Uterus (tissue), 2 donors: ENCODE results near the gene SYTL3.

Experiments used
- POLR2A ChIP-seq, 2 donors: fragments of 450-650 bp; IDR thresholded peaks; one replicate each; pipeline ENCODE4 v1.6.1; 2016; ENCODE audit warnings: antibody characterized with exemption in 2 of 2, mild to moderate bottlenecking in 1 of 2, moderate library complexity in 1 of 2
- TF ChIP-seq, protein P1 (sequence below), 4 experiments: fragments of 200-600 bp in 2 of 4; fragments of 450-650 bp in 2 of 4; sonication (generic) in 2 of 4; IDR thresholded peaks; one replicate each; pipeline ENCODE4 v1.5.1; 2016 to 2019; ENCODE audit warnings: antibody characterized with exemption in 4 of 4, mild to moderate bottlenecking in 2 of 4, moderate library complexity in 1 of 4

- TF ChIP-seq, protein P1, sequence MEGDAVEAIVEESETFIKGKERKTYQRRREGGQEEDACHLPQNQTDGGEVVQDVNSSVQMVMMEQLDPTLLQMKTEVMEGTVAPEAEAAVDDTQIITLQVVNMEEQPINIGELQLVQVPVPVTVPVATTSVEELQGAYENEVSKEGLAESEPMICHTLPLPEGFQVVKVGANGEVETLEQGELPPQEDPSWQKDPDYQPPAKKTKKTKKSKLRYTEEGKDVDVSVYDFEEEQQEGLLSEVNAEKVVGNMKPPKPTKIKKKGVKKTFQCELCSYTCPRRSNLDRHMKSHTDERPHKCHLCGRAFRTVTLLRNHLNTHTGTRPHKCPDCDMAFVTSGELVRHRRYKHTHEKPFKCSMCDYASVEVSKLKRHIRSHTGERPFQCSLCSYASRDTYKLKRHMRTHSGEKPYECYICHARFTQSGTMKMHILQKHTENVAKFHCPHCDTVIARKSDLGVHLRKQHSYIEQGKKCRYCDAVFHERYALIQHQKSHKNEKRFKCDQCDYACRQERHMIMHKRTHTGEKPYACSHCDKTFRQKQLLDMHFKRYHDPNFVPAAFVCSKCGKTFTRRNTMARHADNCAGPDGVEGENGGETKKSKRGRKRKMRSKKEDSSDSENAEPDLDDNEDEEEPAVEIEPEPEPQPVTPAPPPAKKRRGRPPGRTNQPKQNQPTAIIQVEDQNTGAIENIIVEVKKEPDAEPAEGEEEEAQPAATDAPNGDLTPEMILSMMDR (IDR thresholded peaks at IDR 0.05) = no peak
- TF ChIP-seq POLR2A (IDR thresholded peaks at IDR 0.05) = no peak
Measured at GRCh38 chr6:158735009-158735408, 85.2 kb downstream of the SYTL3 start.
